IPS-15b (cell line): Measurements from ENCODE around the gene CIAO2B.

ENCODE experiments used
- H3K27me3 ChIP-seq: one replicate; pipeline ENCODE4 v1.6.1; 2013; ENCODE audit warnings: low read length; ENCODE audit not compliant: control insufficient read depth, insufficient read depth
- H3K36me3 ChIP-seq: one replicate; pipeline ENCODE4 v1.6.1; 2013; ENCODE audit warnings: low read length; ENCODE audit not compliant: control insufficient read depth, insufficient read depth
- H3K4me1 ChIP-seq: one replicate; pipeline ENCODE4 v1.6.1; 2013; ENCODE audit warnings: mild to moderate bottlenecking, low read length; ENCODE audit not compliant: control insufficient read depth, insufficient read depth
- H3K4me3 ChIP-seq: one replicate; pipeline ENCODE4 v1.5.1; 2013; ENCODE audit warnings: low read depth, low read length
- H3K9ac ChIP-seq: one replicate; pipeline ENCODE4 v1.6.1; 2013; ENCODE audit warnings: low read depth, mild to moderate bottlenecking, low read length
- H3K9me3 ChIP-seq: one replicate; pipeline ENCODE4 v1.6.1; 2013; ENCODE audit warnings: mild to moderate bottlenecking, low read length; ENCODE audit not compliant: control insufficient read depth, insufficient read depth

CIAO2B gene

DNA sequence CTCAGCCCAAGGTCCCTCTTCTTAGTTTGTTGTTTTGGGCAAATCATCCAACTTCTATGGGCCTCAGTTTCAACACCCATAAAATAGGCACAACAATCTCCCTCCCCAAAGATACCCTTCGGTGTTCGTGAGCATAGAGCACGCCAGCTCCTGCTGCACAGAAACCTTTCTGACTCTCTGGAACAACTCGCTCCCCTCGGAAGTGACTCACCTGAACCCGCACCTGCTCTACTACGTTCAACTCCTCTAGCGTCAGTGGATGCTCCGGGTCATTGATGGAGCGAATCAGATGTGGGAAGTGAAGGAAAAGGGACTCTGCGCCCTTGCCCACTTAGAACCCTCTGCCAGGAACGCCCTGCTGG lies 445 bp downstream of the CIAO2B start:
- peak overlapping the region; percentile 70 for H3K9ac ChIP-seq
- H3K27me3 ChIP-seq = peaks cover 15% of the 10 kb centered on the region
- peaks cover 6% of the 10 kb centered on the region for H3K36me3 ChIP-seq
- H3K4me3 ChIP-seq = peak overlapping the region; percentile 96
- no peaks in the 10 kb centered on the region for H3K4me1 ChIP-seq
- no peaks in the 10 kb centered on the region for H3K9me3 ChIP-seq

GRCh38 chr16:66932076-66932475 lies 2.1 kb downstream of the CIAO2B start:
- peaks cover 2% of the 10 kb centered on the region for H3K4me1 ChIP-seq
- H3K36me3 ChIP-seq = peaks cover 6% of the 10 kb centered on the region
- no peaks in the 10 kb centered on the region for H3K9me3 ChIP-seq
- no peak overlapping the region for H3K4me3 ChIP-seq
- no peak overlapping the region for H3K9ac ChIP-seq
- peaks cover 20% of the 10 kb centered on the region for H3K27me3 ChIP-seq

GRCh38 chr16:66931665-66932064 lies 2.5 kb downstream of the CIAO2B start:
- H3K36me3 ChIP-seq = peaks cover 6% of the 10 kb centered on the region
- peaks cover 24% of the 10 kb centered on the region for H3K27me3 ChIP-seq
- H3K9me3 ChIP-seq = no peaks in the 10 kb centered on the region
- no peak overlapping the region for H3K4me3 ChIP-seq
- no peak overlapping the region for H3K9ac ChIP-seq
- H3K4me1 ChIP-seq = peaks cover 2% of the 10 kb centered on the region

DNA sequence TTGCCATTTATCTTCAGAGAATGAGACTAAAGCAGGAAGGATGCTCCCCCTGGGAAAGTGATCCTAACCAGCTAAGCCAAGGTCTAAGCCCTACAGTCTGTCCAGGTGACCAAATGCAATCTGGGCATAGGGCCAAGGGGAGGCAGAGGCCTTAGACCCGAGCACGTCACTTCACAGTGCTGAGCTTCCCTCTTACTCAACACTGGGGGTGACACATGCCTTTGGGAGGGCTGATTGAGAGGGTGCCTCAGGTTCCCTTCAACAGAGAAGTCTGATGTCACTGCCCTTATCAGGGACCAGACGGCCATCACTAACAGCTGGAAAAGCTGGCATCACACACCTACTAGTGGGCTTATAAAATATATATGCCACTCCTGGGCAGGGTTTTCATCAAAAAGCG lies 4.0 kb downstream of the CIAO2B start:
- Histone ChIP-seq H3K9me3 (no peaks in the 10 kb centered on the region), H3K4me1 (peaks cover 4% of the 10 kb centered on the region), H3K4me3 (no peak overlapping the region), H3K27me3 (peaks cover 35% of the 10 kb centered on the region), H3K9ac (no peak overlapping the region), H3K36me3 (peaks cover 3% of the 10 kb centered on the region)

- H3K27me3 ChIP-seq = peaks cover 42% of the 10 kb centered on the region
Measured at GRCh38 chr16:66928702-66929388, 5.4 kb downstream of the CIAO2B start.

DNA sequence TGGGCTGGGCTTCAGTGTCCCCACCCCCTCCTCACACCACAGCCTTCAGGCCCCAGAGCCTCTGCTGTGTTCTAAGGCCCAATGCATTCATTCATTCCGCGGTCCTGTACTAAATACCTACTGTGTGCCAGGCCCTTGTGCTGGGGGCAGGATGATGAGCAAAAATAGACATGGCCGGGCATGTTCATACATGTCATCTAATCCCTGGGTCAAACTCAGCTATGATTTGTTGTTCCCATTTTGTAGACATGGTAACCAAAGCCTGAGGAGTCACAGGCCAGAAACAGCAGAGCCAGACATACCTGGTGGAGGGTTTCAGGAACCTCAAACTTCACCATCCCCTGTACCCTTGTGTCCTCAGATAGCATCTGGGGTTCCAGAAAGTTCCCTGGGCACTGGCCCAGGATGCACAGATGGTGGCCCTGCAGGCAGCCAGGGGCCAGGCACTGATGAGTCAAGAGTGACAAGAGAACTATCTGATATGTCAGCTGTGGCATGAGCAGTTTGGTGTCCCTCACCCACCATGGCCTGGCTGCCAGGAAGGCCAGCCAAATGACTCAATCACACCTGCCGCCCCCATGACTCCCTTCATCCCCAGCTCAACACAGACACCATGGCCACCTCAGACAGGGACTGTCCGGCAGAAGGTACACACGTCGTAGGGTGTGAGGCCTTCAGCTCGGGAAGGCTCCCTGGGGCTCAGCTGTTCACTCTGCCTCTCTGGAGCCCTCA lies 6.1 kb downstream of the CIAO2B start:
- Histone ChIP-seq H3K4me1 (peaks cover 4% of the 10 kb centered on the region), H3K9me3 (no peaks in the 10 kb centered on the region), H3K36me3 (no peaks in the 10 kb centered on the region), H3K27me3 (peaks cover 44% of the 10 kb centered on the region), H3K9ac (no peak overlapping the region), H3K4me3 (no peak overlapping the region)

More at GRCh38 chr16:66928702-66929388, 5.4 kb downstream of the CIAO2B start:
- Histone ChIP-seq H3K4me3 (no peak overlapping the region), H3K9ac (no peak overlapping the region), H3K4me1 (peaks cover 4% of the 10 kb centered on the region), H3K9me3 (no peaks in the 10 kb centered on the region), H3K36me3 (no peaks in the 10 kb centered on the region)

GRCh38 chr16:66926961-66927436 lies 7.2 kb downstream of the CIAO2B start:
- Histone ChIP-seq H3K4me1 (peaks cover 4% of the 10 kb centered on the region), H3K9ac (no peak overlapping the region), H3K4me3 (no peak overlapping the region), H3K9me3 (no peaks in the 10 kb centered on the region), H3K27me3 (peaks cover 44% of the 10 kb centered on the region), H3K36me3 (no peaks in the 10 kb centered on the region)

DNA sequence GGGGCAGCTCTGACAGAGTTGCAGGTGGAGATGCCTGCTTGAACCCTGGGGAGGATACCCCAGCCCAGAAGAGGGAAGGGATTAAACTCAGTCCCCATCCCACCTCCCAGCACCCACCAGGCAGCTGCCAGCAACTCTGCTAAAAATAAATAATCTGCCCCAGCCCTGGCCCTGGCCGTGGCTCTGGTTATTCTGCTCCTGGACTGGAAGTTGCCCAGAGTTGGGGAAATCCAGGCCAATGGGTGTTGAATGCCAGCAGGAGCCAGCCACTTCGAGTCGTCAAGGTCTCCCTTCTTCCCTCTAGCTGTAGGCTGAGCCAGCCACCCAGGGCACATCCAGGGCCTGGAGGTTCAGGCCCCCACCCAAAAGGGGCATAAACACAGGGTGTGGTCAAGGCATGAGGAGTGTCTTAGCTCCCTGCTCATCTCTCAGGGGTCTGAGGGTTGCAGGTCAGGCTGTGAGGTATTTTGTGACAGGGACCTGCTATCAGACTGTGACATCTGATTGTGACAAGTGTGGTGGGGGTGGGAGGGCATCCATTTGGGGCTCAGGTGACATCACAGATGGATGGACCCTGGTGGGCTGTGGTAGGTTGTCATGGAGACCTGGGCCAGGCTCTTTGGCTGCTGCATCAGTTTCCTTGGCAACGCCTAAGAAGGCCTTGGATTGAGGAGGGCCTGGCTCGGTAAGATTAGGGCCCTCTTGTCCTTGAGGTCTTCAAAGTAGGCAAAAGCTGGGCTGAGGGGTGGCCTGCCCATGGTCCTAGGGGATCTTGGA lies 7.8 kb downstream of the CIAO2B start:
- H3K9ac ChIP-seq = no peak overlapping the region

GRCh38 chr16:66925322-66925840 lies 8.8 kb downstream of the CIAO2B start, which contains the start of gene RRAD:
Gene RRAD (minus strand): TSS chr16:66925535. CDS start chr16:66925179, 356 bp downstream.
- peak within 1 kb of the TSS; percentile 54 for H3K4me3 ChIP-seq
- H3K9me3 ChIP-seq = no peaks in the 10 kb centered on the region
- H3K4me1 ChIP-seq = peaks cover 4% of the 10 kb centered on the region
- H3K36me3 ChIP-seq = no peaks in the 10 kb centered on the region
- peaks cover 44% of the 10 kb centered on the region for H3K27me3 ChIP-seq
- no peak within 1 kb of the TSS for H3K9ac ChIP-seq

More for the DNA sequence above, 7.8 kb downstream of the CIAO2B start:
- H3K4me1 ChIP-seq = peaks cover 4% of the 10 kb centered on the region
- H3K9me3 ChIP-seq = no peaks in the 10 kb centered on the region
- no peaks in the 10 kb centered on the region for H3K36me3 ChIP-seq
- peaks cover 44% of the 10 kb centered on the region for H3K27me3 ChIP-seq
- H3K4me3 ChIP-seq = peak overlapping the region; percentile 54

DNA sequence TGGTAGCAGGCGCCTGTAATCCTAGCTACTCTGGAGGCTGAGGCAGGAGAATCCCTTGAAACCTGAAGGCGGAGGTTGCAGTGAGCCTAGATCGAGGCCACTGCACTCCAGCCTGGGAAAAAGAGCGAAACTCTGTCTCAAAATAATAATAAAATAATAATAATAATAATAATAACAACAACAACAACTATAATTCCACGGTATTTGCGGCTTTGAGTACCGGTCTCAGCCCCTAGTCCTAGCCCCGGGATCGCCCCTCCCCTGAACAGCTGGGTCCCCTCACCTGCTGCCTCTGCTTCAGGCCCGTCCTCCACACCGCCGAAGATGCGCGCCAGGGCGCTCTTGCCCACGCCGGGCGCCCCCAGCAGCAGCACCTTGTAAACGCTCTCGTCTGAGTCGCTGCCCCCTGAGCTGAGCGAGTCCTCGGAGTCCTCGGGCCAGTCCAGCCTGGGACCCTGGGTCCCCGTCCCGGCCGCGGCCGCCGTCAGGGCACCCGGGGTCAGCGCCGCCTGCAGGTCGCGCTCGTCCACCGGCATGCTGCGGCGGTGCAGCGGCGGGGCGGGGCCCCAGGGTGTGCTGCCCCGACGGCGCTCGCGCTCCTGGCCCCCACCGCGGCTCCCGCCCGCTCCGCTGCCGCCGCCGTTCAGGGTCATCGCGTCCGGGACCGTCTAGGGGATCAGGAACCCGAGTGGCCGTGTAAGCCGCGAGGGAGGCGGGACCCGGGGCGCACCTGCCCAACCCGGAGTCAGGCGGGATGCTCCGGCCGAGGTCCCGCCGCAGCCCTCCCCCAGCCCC lies 9.5 kb downstream of the CIAO2B start:
- Histone ChIP-seq H3K9me3 (no peaks in the 10 kb centered on the region), H3K36me3 (no peaks in the 10 kb centered on the region), H3K9ac (no peak overlapping the region), H3K4me3 (peak overlapping the region; percentile 54), H3K27me3 (peaks cover 42% of the 10 kb centered on the region), H3K4me1 (peaks cover 4% of the 10 kb centered on the region)

DNA sequence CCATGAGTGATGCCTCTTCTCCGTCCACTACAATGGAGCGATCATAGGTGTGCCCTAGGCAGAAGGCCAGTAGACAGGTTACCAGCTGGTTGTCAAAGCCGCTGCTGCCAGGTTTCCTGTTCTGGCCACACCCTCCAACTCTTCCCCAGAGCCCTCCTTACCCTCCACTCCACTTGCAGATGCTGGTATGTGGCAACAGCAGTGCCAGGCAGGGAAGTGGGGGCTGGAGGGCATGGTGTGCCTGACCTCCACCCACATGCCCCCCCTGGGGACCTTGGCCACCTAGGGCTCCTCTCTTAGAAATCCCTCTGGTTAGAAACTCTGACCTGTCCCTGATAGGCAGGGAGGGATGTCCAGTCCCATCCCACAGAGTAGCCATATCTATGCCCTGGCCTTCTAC lies 10.3 kb downstream of the CIAO2B start:
- no peaks in the 10 kb centered on the region for H3K36me3 ChIP-seq
- H3K4me1 ChIP-seq = peaks cover 4% of the 10 kb centered on the region
- H3K4me3 ChIP-seq = no peak overlapping the region
- H3K9me3 ChIP-seq = no peaks in the 10 kb centered on the region
- no peak overlapping the region for H3K9ac ChIP-seq
- peaks cover 42% of the 10 kb centered on the region for H3K27me3 ChIP-seq
